GM12874 (cell line): ENCODE results near the gene GPRIN3.

Experiments used
- CTCF ChIP-seq: IDR thresholded peaks from 2 replicates; pipeline ENCODE4 v1.5.1; 2011; ENCODE audit warnings: low read depth, mild to moderate bottlenecking, control low read depth, low read length, moderate library complexity; ENCODE audit not compliant: insufficient read depth

Gene GPRIN3

GRCh38 chr4:89298788-89299152 lies 8.8 kb downstream of the GPRIN3 start:
- no peak for TF ChIP-seq CTCF

- TF ChIP-seq CTCF, result no peak
These were observed 9.4 kb downstream of the GPRIN3 start for GRCh38 chr4:89298155-89298554.

GRCh38 chr4:89296896-89297295 lies 10.7 kb downstream of the GPRIN3 start:
- no peak for TF ChIP-seq CTCF

GRCh38 chr4:89296399-89296798 lies 11.2 kb downstream of the GPRIN3 start:
- no peak for TF ChIP-seq CTCF

GRCh38 chr4:89295415-89295927 lies 12.1 kb downstream of the GPRIN3 start:
- TF ChIP-seq CTCF, result no peak

- no peak for TF ChIP-seq CTCF
These were observed 12.9 kb downstream of the GPRIN3 start for GRCh38 chr4:89294573-89295269.

- no peak for TF ChIP-seq CTCF
These were observed 14.3 kb downstream of the GPRIN3 start for GRCh38 chr4:89293299-89293698.
